ENCODE measurements around the gene NODAL.

The NODAL gene

DNA sequence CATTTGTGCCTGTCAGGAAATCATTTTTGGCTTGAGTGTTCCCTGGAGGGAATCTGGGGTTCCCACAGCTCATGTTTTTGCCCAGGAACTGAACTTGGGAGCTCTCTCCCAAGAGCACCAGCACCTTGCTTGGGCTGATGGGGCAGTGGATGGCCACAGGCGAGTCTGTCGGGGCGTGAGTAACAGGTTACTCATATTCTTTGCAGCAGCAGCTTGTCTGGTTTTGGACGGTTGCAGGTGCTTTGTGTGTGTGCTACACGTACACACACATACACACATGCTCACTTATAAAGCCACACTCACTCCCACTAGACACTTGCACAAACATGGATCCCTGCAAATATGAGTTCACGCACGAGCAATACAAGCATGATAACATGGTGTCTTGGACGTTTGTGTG lies 34.2 kb upstream of the NODAL start:
- TF ChIP-seq, protein P1, sequence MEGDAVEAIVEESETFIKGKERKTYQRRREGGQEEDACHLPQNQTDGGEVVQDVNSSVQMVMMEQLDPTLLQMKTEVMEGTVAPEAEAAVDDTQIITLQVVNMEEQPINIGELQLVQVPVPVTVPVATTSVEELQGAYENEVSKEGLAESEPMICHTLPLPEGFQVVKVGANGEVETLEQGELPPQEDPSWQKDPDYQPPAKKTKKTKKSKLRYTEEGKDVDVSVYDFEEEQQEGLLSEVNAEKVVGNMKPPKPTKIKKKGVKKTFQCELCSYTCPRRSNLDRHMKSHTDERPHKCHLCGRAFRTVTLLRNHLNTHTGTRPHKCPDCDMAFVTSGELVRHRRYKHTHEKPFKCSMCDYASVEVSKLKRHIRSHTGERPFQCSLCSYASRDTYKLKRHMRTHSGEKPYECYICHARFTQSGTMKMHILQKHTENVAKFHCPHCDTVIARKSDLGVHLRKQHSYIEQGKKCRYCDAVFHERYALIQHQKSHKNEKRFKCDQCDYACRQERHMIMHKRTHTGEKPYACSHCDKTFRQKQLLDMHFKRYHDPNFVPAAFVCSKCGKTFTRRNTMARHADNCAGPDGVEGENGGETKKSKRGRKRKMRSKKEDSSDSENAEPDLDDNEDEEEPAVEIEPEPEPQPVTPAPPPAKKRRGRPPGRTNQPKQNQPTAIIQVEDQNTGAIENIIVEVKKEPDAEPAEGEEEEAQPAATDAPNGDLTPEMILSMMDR (conservative IDR thresholded peaks at IDR 0.05; ENCODE audit: low read depth, low read length): no peak
- DNase-seq (ENCODE audit: low read depth): no peak
- no peak overlapping the region for H3K4me3 ChIP-seq (ENCODE audit: low read depth, low read length)

DNA sequence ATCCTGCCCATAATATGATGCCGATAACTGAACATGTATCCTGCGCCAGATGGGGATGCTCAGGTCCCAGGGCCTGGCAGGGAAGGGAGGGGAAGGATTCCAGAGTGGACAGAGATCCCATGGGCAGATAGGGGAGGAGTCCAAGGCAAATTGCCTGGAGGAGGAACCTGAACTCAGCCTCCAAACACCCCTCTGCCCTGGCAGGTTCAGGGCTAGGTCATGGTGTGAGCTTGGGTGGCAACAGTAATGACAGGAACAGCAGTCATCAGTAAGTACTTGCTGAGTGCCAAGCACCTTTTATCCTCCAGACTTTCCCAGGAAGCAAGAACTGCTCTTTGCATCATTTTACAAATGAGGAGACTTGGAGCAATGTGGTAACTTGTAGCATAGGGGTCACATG lies 33.3 kb upstream of the NODAL start:
- no peak overlapping the region for H3K4me3 ChIP-seq (ENCODE audit: low read depth, low read length)
- TF ChIP-seq, protein P1 (conservative IDR thresholded peaks at IDR 0.05; ENCODE audit: low read depth, low read length): no peak
- no peak for DNase-seq (ENCODE audit: low read depth)

DNA sequence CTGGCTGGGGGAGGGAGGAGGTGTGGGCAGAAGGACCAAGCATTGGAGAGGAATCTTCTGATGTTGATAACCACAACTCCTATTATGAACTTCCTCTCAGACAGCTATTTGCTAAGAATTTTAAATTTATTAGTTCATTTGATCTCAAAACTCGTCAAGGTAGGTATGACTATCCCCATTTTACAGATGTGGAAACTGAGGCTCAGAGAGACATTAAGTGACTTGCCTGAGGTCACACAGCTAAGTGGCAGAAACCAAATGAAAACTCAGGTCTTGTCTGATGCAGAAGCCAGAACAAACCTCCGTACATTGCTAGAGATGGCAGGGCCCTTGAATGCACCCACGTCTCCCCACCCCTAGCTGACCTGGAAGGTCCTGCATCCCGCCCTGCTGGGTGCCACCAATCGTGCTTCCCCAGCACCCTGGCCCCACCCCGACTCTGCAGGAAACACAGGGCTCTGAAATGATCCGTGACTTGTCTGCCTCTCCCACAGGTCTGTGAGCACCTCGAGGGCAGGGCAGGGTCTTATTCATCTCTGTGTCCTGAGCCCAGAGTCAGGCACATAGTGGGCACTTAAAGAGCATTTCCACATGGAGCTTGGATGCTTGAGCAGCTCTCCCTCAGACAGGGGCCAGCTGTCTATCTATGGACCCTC lies 31.4 kb upstream of the NODAL start:
- TF ChIP-seq, protein P1 (conservative IDR thresholded peaks at IDR 0.05; ENCODE audit: low read depth, low read length): no peak
- no peak overlapping the region for H3K4me3 ChIP-seq (ENCODE audit: low read depth, low read length)
- DNase-seq (ENCODE audit: low read depth): no peak

DNA sequence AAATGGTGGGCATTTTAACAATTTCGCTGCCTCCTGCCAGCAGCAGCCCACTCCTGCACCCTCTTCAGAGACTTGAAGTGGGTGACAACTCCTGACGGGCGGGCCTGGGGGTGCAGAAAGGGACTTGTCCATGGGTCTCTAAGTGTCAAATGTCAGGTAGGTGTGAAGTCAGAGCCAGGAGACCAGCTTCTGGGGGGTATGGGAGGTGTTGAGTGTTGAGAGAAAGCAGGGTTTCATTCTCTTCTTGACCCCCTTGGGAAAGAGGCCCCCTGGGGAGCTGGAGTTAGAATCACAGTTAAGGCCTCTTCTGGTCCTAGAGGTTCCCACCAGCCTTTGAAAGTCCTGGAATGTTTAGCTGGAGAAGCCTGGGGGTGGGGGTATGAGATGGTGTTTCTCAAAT lies 25.5 kb upstream of the NODAL start:
- TF ChIP-seq, protein P1 (conservative IDR thresholded peaks at IDR 0.05; ENCODE audit: low read depth, low read length): no peak

DNA sequence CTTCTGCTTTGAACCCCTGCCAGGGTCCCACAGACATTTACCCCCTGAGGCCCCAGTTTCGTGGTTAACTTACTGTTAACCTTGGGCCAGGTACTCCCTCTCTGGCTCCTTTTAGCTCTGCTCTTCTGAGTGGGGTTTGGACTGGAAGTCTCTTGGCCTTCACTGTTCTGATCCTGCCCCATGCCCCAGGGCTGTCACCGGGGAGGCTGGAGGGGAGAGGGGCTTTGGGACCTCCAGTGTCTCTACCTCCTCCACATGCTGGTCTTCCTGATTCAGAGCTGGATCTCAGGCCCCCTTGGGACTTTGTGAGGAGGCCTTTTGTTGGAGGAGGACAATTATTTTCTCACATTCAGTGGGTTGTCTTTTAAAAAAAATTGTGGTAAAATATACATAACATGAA lies 24.4 kb upstream of the NODAL start:
- no peak overlapping the region for H3K4me3 ChIP-seq (ENCODE audit: low read depth, low read length)
- TF ChIP-seq, protein P1 (conservative IDR thresholded peaks at IDR 0.05; ENCODE audit: low read depth, low read length): no peak
- no peak for DNase-seq (ENCODE audit: low read depth)

More for the DNA sequence above, 25.5 kb upstream of the NODAL start:
- H3K4me3 ChIP-seq (ENCODE audit: low read depth, low read length): no peak overlapping the region
- no peak for DNase-seq (ENCODE audit: low read depth)

DNA sequence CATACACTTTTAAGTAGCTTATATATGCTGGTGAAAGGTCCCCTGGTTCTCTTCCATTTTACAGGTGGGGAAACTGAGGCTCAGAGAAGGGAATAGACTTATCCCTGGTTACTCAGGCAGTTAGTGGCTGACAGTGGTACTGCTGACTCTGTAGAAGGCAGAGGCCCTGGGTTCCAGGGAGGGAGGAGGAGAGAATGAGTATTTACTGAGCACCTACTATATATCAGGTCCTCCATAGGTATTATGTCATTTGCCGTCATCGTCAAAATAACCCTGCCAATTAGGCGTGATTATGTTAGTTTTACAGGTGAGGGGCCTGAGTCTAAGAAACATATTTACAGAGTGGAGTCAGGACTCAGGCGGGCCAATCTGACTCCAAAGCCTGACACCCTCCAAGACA lies 23.8 kb upstream of the NODAL start:
- TF ChIP-seq, protein P1 (conservative IDR thresholded peaks at IDR 0.05; ENCODE audit: low read depth, low read length): no peak
- no peak for DNase-seq (ENCODE audit: low read depth)
- no peak overlapping the region for H3K4me3 ChIP-seq (ENCODE audit: low read depth, low read length)

DNA sequence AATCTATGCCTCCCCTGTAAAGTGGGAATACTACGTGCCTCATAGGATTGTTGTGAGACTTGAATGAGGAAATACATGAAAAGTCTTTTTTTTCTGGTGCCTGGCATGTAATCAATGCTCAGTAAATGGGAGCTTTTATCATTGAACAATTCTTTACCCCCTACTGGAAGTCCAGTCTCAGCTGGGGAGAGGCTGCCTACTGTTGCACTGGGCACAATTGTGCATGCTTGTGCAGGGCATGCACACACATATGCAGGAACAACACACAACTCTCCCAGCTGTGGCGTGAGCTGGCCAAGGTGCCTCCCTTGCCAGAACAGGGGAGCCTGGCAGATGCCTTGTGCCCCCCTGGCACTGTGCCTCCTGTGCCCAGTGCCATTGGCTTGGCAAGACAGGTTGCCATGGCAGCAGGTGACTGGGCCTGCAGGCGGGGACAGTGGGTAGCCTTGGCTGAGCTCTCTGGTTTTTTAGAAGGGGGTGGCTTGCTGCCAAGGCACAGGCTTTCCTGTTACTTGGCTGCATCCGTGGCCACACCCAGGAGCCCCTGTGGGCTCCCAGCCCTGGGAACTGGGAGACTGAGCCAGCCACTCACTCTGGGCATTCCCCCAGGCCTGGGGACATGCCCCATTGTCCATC lies 21.0 kb upstream of the NODAL start:
- no peak overlapping the region for H3K4me3 ChIP-seq (ENCODE audit: low read depth, low read length)
- TF ChIP-seq, protein P1 (conservative IDR thresholded peaks at IDR 0.05; ENCODE audit: low read depth, low read length): no peak
- no peak for DNase-seq (ENCODE audit: low read depth)

Measured in choroid plexus epithelial cell (primary cell).